PC-3 (cell line): ENCODE results near the gene NECTIN3.

Source experiments
- CTCF ChIP-seq: fragments of 300-600 bp; sonication (generic); conservative IDR thresholded peaks from 2 replicates; pipeline ENCODE4 v1.5.1; 2017; ENCODE audit warnings: antibody characterized with exemption, low read depth, mild to moderate bottlenecking, low read length
- EZH2 ChIP-seq: fragments of 300-600 bp; sonication (generic); IDR thresholded peaks from one replicate; pipeline ENCODE4 v1.6.1; 2017; ENCODE audit warnings: antibody characterized with exemption, mild to moderate bottlenecking, low read length; ENCODE audit not compliant: unreplicated experiment
- EZH2phosphoT487 ChIP-seq: fragments of 300-600 bp; sonication (generic); IDR thresholded peaks from 2 replicates; pipeline ENCODE4 v1.6.1; 2018; ENCODE audit warnings: mild to moderate bottlenecking, antibody characterized with exemption, low read length, borderline replicate concordance

DNA sequence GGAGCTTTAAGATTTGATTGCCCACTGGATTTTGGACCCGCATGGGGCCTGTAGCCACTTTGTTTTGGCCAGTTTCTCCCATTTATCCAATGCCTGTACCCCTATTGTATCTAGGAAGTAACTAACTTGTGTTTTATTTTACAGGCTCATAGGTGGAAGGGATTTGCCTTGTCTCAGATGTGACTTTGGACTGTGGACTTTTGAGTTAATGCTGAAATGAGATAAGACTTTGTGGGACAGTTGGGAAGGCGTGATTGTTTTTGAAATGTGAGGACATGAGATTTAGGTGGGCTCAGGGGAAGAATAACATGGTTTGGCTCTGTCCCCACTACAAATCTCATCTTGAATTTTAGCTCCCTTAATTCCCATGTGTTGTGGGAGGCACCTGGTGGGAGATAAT is 30.7 kb upstream of the NECTIN3 start:
- no peak for TF ChIP-seq CTCF
- no peak for TF ChIP-seq EZH2phosphoT487
- TF ChIP-seq EZH2: no peak
